HG03025 (cell line): ENCODE measurements around the gene ADH1B.
"Not testable (repeated sequence)": the region's sequence is repeated elsewhere in the genome, so short reads cannot be mapped to it uniquely, and the experiment has no call there.

ENCODE experiments used
- ATAC-seq: cut with Tn5 transposase; IDR thresholded peaks from one replicate; pipeline ENCODE4 v1.9.1; 2021; ENCODE audit warnings: mild to moderate bottlenecking, moderate library complexity; ENCODE audit not compliant: unreplicated experiment, low FRiP score

The ADH1B gene

DNA sequence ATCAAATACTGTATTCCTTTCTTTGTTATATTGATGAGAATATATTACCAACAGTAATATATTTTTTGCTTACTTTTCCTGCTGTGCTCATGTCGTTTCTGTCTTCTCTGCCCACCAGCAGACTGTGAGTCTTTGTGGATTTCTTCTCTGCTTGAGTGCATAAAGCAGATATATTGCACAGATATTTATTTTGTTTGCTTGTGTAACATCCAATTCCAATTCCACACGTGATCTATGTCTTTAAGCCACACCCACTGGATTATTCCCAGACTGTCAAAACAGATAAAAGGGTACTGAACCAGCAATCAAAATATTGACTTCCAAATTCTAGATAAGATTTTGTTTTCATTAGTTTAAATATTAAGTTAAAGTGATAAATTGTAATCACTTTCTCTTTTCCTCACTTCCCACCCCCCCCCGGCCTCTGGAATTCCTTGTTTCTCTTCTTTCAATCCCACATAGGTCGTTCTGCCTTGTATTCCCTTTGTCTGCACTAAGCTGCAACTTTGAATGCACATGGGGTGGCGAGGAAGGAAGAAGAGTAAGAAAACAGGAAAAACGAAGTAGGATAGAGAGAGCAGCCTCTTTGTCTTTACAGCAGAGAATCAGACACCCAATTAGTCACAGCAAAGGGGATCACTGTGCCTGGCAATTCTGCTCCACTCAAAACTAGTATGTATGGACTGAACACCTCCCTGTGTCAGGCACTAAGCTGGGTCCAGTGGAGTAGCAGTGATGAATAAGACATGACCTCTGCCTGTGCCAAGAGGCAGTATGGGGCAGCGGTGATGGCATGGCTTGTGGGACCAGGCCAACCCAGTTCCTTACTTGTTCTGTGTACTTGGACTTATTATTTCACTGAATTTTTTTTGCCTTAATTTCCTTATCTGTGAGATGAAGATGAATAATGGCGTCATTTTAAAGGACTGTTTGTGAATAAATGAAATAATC is at the start of gene ADH1B:
ADH1B (minus strand) TSS at position 161 of the 951 bp plus-strand sequence; CDS start at position 91, 70 bp downstream.
- ATAC-seq, result no peak

DNA sequence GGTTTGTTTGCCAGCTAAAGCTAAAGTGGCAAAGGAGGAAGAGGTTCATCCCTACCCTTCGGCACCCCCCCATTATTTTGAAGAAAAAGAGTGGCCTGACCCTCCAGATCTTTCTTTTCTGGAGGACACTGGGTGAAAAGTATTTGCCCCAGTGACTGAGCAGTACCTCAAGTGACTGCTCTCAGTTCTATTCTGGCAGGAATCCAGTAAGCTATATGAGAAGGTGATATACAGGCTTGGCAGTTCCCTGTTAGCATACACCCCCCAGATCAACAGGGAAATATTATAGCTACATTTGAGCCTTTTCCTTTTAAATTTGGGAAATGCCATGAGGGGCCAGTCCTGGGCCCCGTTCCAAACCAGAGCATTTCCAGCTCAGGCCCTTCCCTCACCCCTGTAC is 46.6 kb upstream of the ADH1B start:
- ATAC-seq, result not testable (repeated sequence)

DNA sequence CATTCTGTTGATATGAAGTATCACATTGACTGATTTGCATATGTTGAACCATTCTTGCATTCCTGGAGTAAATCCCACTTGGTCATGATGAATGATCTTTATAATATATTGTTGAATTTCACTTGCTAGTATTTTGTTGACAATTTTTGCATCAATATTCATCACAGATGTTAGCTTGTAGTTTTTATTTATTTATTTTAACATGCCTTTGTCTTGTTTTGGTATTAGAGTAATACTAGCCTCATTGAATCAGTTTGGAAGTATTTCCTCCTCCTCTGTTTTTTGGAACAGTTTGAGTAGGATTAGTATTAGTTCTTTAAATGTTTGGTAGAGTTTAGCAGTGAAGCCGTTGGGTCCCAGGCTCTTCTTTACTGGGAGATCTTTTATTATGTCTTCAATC is 45.3 kb upstream of the ADH1B start:
- no peak for ATAC-seq

DNA sequence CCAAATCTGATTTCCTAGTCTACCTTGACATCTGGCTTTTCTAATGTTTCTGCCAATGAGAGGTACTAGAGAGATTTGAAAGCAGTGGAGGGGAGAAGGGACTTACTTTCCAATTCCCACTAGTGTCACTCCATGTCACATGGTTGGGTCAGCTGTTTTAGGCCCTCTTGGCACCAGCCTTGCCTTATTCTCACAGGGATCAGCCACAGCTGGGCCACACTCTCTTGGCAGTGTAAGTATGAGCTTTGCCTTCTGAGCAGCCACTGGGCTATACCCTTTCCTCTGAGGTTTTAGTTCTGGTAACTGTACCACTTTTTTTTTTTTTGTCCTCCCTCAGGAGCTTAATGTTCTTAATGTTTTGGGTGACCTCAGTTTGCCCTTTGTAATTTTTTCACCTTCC is 41.6 kb upstream of the ADH1B start:
- ATAC-seq, result no peak

DNA sequence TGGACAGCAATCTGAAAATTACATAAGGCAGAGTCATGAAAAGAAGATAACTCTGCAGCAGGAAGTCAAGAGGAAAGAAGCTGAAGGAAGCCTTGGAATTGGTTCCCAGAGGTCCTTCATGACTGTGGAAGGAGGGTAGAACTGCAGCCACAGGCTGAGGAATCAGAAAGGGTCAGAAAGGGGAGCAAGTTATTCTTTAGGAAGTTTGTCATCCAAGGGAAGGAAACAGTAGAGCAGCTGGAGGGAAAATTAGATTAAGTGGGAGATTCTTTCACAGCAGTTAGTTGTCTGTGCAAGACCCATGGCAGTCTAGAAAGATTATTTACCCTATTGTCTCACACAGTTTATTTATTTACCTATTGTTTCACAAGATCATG is 40.7 kb upstream of the ADH1B start:
- no peak for ATAC-seq

DNA sequence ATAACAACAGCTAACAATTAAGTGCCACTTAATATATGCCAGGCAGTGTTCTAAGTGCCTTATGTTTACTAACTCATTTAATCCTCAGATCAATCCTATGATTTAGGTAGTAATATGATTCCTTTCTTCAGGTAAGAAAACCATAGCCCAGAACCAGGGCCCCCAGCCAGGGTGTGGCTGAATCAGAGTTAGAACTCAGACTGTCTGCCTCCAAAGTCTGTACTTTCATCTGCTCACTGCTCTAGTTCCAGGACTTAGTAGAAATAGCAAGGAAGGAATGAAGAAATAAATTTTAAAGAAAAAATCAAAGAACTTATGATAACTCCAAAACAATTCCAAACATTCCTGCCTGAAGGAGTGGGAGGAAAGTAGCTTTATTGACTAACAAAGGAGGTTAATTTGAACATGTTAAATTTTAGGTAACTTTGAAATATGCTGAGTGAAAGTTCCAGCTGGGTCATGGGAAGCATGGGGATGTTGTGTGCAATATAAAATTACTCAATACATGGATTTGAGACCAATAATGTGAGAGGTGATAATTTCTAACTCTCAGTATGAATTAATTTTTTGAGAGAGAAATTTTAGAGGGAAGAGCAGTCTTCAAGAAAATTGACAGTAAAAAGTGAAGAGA is 40.2 kb upstream of the ADH1B start:
- ATAC-seq, result no peak

DNA sequence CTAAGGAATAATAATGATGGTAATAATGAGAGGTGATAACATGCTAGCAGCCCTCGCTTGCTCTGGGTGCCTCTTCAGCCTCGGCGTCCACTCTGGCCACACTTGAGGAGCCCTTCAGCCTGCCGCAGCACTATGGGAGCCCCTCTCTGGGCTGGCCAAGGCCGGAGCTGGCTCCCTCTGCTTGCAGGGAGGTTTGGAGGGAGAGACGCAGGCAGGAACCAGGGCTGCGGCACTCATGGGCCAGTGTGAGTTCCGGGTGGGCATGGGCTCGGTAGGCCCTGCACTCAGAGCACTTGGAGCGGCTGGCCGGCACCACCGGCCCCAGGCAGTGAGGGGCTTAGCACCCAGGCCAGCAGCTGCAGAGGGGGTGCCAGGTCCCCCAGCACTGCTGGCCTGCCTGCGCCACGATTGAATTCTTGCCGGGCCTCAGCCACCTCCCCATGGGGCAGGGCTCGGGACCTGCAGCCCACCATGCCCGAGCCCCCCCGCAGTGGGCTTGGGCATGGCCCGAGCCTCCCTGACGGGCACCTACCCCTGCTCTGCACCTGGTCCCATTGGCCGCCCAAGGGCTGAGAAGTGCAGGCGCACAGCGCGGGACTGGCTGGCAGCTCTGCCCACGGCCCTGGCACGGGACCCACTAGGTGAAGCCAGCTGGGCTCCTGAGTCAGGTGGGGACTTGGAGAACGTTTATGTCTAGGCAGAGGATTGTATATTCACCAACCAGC is 38.4 kb upstream of the ADH1B start:
- no peak for ATAC-seq

DNA sequence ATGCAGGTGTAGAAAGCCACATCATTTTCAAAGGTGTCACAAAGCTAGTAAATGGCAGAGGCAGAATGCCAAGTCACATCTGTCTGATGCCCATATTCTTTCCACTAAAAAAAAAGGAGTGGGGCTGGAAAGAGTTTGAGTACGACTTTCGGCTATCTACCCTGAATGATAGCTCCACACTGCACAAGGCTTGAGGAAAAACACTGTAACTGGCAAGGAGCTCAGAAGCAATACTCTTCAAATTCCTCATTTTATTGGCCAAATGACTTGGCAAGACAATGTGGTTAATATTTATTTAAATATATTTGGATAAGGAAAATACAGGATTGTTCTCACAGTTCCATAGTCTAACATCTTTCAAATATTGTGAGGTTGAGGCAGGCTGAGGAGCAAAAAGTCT is 36.7 kb upstream of the ADH1B start:
- no peak for ATAC-seq

DNA sequence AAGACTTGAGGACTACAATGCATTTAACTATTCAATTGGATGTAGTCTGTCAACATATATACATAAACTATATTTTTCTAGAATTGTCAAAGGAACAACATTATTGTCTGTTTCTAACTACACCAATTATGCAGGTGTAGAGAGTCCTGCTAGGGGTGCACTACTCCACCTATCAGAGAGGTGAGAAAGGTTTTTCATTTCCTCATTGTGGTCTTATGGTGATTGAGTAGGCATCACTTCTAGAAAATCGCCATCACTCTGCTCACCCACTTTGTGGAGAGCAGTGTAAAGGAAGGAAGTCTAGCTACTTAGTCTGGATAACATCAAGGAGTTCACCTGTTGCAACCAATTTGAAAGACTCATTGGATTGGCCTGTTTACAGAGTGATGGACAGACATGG is 35.8 kb upstream of the ADH1B start:
- no peak for ATAC-seq

DNA sequence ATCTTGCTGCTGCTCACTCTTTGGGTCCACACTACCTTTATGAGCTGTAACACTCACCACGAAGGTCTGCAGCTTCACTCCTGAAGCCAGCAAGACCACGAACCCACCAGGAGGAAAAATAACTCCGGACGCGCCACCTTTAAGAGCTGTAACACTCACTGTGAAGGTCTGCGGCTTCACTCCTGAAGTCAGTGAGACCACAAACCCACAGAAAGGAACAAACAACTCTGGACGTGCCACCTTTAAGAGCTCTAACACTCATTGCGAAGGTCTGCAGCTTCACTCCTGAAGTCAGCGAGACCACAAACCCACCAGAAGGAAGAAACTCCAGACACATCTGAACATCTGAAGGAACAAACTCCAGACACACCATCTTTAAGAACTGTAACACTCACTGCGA is 34.9 kb upstream of the ADH1B start:
- not testable (repeated sequence) for ATAC-seq

DNA sequence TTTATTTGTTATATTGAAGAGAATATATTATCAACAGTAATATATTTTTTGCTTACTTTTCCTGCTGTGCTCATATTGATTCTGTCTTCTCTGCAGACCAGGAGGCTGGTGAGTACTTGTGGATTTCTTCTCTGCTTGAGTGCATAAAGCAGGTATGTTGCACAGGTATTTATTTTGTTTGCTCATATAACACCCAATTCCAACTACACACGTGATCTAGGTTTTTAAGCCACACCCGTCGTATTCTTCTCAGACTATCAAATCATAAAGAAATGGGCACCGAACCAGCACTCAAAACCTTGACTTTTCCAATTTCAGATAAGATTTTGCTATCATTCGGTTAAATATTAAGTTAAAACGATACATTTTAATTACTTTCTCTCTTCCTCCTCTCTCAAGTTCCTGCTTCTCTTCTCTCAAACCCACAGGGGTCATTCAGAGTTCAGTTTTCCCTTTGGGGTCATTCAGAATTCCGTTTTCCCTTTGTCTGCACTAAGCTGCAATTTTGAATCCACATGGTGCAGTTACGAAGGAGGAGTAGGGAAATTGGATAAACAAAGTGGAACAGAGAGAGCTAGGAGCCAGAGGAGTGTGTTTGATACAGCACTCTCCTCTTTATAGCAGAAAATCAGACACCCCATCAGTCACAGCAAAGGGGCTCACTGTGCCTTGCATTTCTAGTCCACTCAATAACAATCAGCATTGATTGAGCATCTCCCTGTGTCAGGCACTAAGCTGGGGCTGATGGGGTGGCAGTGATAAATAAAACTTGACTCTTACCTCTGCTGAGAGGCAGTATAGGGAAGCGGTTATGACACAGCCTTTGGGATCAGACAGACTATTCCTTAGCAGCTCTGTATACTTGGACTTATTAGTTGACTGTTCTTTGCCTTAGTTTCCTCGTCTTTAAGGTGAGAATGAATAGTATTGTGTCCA is 31.7 kb upstream of the ADH1B start, which contains the start of gene ADH1C:
ADH1C (minus strand) TSS at position 145 of the 936 bp plus-strand sequence; CDS start at position 74, 71 bp downstream.
- no peak for ATAC-seq

DNA sequence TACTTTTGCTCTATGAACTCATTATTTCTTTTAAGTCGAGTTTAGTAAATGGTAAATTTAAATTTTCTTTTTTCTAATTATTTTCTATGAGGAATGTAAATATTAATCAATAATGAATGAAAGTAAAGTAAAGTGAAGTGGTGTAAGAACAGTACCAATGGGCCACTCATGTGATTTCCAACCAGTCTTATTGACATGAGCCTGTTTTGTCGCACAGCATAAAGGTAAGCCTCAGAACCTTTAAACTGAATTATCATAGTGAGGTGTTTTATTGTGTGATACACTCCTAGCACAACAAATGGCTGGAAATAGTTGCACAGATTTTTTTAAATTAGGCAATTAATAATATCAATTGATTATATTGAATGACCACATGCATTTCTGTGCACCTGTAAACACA is 30.3 kb upstream of the ADH1B start:
- ATAC-seq, result no peak

DNA sequence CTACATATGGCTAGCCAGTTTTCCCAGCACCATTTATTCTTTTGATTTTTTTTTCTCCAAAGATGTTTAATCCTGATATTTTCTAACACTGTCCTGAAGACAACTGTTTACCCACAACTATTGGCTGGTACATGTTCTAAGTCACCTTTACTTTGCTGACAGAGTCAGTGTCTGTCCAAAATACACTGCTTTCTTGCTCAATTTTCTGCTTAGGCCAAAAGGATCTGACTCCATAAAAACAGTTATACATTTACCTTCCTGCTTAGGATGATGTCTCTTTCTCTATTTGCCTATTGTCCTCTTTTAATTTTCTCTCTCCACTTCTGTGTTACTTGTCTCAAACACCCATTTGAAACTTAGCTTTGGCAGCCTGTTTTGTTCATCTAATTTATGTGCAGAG is 28.1 kb upstream of the ADH1B start:
- no peak for ATAC-seq

DNA sequence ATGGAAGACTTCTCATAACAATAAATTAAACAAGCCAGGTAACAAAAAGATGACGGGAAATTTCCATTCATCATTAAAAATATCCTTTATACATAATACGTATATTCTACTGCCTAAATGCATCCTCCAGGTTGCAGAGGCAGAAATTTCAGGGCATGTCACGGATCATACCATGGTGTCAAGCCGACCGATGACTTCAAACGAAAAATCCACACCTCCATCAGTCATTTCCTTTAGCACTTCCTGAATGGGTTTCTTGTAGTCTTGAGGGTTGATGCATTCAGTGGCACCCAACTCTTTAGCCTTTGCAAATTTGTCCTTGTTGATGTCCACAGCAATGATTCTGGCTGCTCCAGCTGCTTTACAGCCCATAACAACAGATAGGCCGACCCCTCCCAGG is 21.4 kb upstream of the ADH1B start:
- ATAC-seq, result not testable (repeated sequence)

DNA sequence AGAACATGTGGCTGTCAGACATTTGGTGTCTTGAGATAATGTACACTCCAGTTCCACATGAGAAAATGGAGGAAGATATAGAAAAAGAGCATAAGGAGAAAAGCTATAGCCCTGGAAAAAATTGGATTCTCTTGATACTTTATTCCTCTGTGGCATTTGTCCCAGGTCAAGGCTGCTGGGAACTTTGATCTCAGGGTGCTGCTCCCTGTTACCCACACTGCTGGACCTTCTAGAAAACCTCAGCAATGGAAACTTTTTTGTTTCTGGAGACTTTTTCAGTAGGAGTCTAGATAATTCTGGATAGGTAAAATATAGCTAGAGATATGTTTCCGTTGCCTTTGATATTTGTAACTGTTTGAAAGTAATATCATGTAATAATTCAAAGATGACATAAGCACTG is 20.2 kb upstream of the ADH1B start:
- ATAC-seq, result no peak

DNA sequence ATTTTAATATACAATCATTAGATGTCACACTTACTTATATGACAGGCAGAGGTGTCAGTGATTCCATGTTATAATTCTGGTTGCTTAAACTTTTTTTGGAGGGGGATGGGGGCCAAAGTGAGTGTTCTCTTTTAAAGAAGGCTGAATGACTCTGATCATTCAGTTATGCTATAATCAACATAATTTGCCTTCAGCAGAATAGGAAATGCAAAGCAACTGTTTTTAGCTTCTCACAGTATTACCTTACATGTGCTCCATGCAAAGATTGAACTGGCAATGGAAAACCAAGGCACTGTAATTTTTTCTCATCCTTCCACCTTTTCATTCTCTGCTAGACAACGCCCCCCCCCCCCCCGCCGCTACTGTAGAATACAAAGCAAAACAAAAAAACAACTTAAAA is 18.0 kb upstream of the ADH1B start:
- no peak for ATAC-seq

DNA sequence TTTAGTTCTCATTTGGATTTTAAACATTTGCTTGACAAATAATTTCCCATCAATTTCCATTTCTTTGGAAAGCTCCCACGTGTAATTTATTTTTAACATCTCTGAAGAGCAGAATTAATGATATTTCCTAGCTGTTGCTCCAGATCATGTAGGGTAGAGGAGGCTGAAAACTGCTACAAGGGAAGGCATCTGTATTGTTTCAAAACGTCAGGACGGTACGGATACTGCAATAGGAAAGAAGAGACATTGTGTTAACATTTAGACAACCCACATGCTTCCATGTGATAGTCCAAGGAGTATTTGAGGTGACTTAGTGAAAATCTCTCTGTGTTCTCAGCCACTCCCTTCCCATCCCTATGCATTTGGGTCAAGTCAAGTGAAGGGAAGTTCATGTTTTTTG is 15.4 kb upstream of the ADH1B start:
- ATAC-seq, result no peak

DNA sequence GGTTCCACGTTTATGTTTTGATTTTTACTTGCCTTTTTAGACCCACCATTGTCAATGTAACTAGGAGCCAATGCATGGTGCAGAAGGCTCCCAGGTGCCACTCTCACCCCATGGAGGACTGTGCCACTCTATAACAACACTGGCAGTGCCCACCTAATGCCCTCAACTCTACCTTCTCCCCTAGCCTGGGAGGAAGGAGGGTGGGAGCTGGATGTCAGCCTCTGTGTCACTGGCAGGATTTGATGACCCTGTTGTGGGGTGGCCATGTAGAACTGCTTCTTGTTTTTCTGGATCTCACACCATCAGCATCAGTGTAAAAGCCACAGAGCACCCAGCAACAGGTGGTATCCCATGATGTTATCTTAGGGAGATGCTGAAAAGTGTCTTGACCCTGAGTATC is 13.7 kb upstream of the ADH1B start:
- ATAC-seq, result no peak

DNA sequence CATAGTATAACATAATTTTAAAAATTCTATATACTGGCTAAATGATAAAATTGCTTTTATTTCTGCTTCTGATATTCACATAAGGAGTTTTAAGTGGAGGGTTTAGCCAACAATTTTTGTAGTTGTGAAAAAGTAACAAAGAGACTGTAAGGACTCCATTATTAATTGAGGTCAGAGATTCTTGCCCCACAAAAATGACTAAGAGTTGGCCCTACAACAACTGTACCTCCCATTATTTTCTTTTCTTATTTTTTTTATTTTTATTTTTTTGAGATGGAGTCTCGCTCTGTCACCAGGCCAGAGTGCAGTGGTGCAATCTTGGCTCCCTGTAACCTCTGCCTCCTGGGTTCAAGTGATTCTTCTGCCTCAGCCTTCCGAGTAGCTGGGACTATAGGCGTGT is 9.4 kb upstream of the ADH1B start:
- no peak for ATAC-seq

DNA sequence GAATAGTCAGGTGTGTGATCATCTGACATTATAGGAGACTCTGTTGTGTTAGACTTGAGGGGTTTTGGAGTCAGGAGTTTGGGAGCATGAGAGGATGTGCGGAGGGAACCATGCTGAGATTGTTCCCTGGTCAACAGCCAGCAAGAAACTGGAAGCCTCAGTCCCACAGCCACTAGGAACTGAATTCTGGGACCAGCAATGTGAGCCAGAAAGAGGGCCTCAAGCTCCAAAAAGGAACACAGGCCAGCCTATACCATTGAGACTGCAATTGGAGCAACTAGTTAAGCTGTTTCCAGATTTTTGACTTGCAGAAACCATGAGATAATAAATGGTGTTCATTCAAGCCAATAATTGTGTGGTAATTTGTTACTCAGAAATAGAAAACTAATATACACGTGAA is 8.7 kb upstream of the ADH1B start:
- ATAC-seq, result no peak
